Activated naive CD4-positive, alpha-beta T cell treated with anti-CD3 and anti-CD28 coated beads, Interleukin-2, amount 50 U/mL, for 24 hours (primary cell): ENCODE measurements around the gene LTBP1.

ENCODE experiments used
- H3K27ac Mint-ChIP-seq: one replicate; pipeline ENCODE4 v1.8.0; 2021; ENCODE audit warnings: mild to moderate bottlenecking, mixed read lengths
- H3K27me3 Mint-ChIP-seq: one replicate; pipeline ENCODE4 v1.8.0; 2021; ENCODE audit warnings: mixed read lengths
- H3K36me3 Mint-ChIP-seq: one replicate; pipeline ENCODE4 v1.8.0; 2021; ENCODE audit warnings: mixed read lengths
- H3K4me1 Mint-ChIP-seq: one replicate; pipeline ENCODE4 v1.8.0; 2021; ENCODE audit warnings: mixed read lengths
- H3K4me3 Mint-ChIP-seq: one replicate; pipeline ENCODE4 v1.8.0; 2021; ENCODE audit warnings: mild to moderate bottlenecking, mixed read lengths
- H3K9me3 Mint-ChIP-seq: one replicate; pipeline ENCODE4 v1.8.0; 2021; ENCODE audit warnings: mixed read lengths

Gene LTBP1

GRCh38 chr2:33272001-33272400 lies 325.2 kb downstream of the LTBP1 start:
- Mint-ChIP-seq H3K36me3 (no peaks in the 10 kb centered on the region), H3K9me3 (no peaks in the 10 kb centered on the region), H3K27me3 (peaks cover 3% of the 10 kb centered on the region), H3K4me3 (no peak overlapping the region), H3K27ac (no peak overlapping the region), H3K4me1 (no peaks in the 10 kb centered on the region)

GRCh38 chr2:33273479-33273878 lies 326.7 kb downstream of the LTBP1 start:
- H3K27me3 Mint-ChIP-seq = peaks cover 3% of the 10 kb centered on the region
- H3K27ac Mint-ChIP-seq = no peak overlapping the region

GRCh38 chr2:33274524-33274923 lies 327.8 kb downstream of the LTBP1 start:
- H3K4me1 Mint-ChIP-seq = no peaks in the 10 kb centered on the region
- no peaks in the 10 kb centered on the region for H3K9me3 Mint-ChIP-seq
- peaks cover 3% of the 10 kb centered on the region for H3K27me3 Mint-ChIP-seq
- no peaks in the 10 kb centered on the region for H3K36me3 Mint-ChIP-seq
- no peak overlapping the region for H3K27ac Mint-ChIP-seq
- no peak overlapping the region for H3K4me3 Mint-ChIP-seq

More at GRCh38 chr2:33273479-33273878, 326.7 kb downstream of the LTBP1 start:
- no peaks in the 10 kb centered on the region for H3K4me1 Mint-ChIP-seq
- no peaks in the 10 kb centered on the region for H3K9me3 Mint-ChIP-seq
- H3K4me3 Mint-ChIP-seq = no peak overlapping the region
- H3K36me3 Mint-ChIP-seq = no peaks in the 10 kb centered on the region

- no peak overlapping the region for H3K27ac Mint-ChIP-seq
- H3K27me3 Mint-ChIP-seq = peaks cover 3% of the 10 kb centered on the region
- no peaks in the 10 kb centered on the region for H3K36me3 Mint-ChIP-seq
- H3K4me1 Mint-ChIP-seq = no peaks in the 10 kb centered on the region
- H3K9me3 Mint-ChIP-seq = no peaks in the 10 kb centered on the region
- H3K4me3 Mint-ChIP-seq = no peak overlapping the region
These were observed 329.1 kb downstream of the LTBP1 start for GRCh38 chr2:33275689-33276444.

- peaks cover 3% of the 10 kb centered on the region for H3K27me3 Mint-ChIP-seq
- H3K4me1 Mint-ChIP-seq = no peaks in the 10 kb centered on the region
- H3K4me3 Mint-ChIP-seq = no peak overlapping the region
- no peak overlapping the region for H3K27ac Mint-ChIP-seq
- H3K36me3 Mint-ChIP-seq = no peaks in the 10 kb centered on the region
- no peaks in the 10 kb centered on the region for H3K9me3 Mint-ChIP-seq
These were observed 330.3 kb downstream of the LTBP1 start for GRCh38 chr2:33277002-33277426.

- H3K27ac Mint-ChIP-seq = no peak overlapping the region
- H3K27me3 Mint-ChIP-seq = no peaks in the 10 kb centered on the region
- no peaks in the 10 kb centered on the region for H3K4me1 Mint-ChIP-seq
- no peaks in the 10 kb centered on the region for H3K36me3 Mint-ChIP-seq
- H3K9me3 Mint-ChIP-seq = no peaks in the 10 kb centered on the region
- no peak overlapping the region for H3K4me3 Mint-ChIP-seq
These were observed 331.6 kb downstream of the LTBP1 start for GRCh38 chr2:33278245-33278943.

- Mint-ChIP-seq H3K9me3 (no peaks in the 10 kb centered on the region), H3K27ac (no peak overlapping the region), H3K4me3 (no peak overlapping the region), H3K27me3 (peaks cover 7% of the 10 kb centered on the region), H3K4me1 (no peaks in the 10 kb centered on the region), H3K36me3 (no peaks in the 10 kb centered on the region)
These were observed 337.5 kb downstream of the LTBP1 start for GRCh38 chr2:33284287-33284686.

GRCh38 chr2:33287507-33288005 lies 340.8 kb downstream of the LTBP1 start:
- peaks cover 7% of the 10 kb centered on the region for H3K27me3 Mint-ChIP-seq
- no peak overlapping the region for H3K4me3 Mint-ChIP-seq
- H3K36me3 Mint-ChIP-seq = no peaks in the 10 kb centered on the region
- no peaks in the 10 kb centered on the region for H3K9me3 Mint-ChIP-seq
- no peaks in the 10 kb centered on the region for H3K4me1 Mint-ChIP-seq
- H3K27ac Mint-ChIP-seq = no peak overlapping the region

- H3K27me3 Mint-ChIP-seq = peaks cover 7% of the 10 kb centered on the region
- H3K36me3 Mint-ChIP-seq = no peaks in the 10 kb centered on the region
- no peaks in the 10 kb centered on the region for H3K4me1 Mint-ChIP-seq
- no peak overlapping the region for H3K27ac Mint-ChIP-seq
- no peak overlapping the region for H3K4me3 Mint-ChIP-seq
- H3K9me3 Mint-ChIP-seq = no peaks in the 10 kb centered on the region
These were observed 341.3 kb downstream of the LTBP1 start for GRCh38 chr2:33288011-33288410.

GRCh38 chr2:33289961-33290360 lies 343.2 kb downstream of the LTBP1 start:
- H3K27ac Mint-ChIP-seq = no peak overlapping the region
- no peaks in the 10 kb centered on the region for H3K36me3 Mint-ChIP-seq
- H3K4me1 Mint-ChIP-seq = no peaks in the 10 kb centered on the region
- no peaks in the 10 kb centered on the region for H3K9me3 Mint-ChIP-seq
- no peak overlapping the region for H3K4me3 Mint-ChIP-seq
- peaks cover 6% of the 10 kb centered on the region for H3K27me3 Mint-ChIP-seq

- H3K27me3 Mint-ChIP-seq = peaks cover 5% of the 10 kb centered on the region
- H3K4me1 Mint-ChIP-seq = no peaks in the 10 kb centered on the region
- no peak overlapping the region for H3K27ac Mint-ChIP-seq
- H3K36me3 Mint-ChIP-seq = no peaks in the 10 kb centered on the region
- H3K9me3 Mint-ChIP-seq = no peaks in the 10 kb centered on the region
- H3K4me3 Mint-ChIP-seq = no peak overlapping the region
These were observed 344.7 kb downstream of the LTBP1 start for GRCh38 chr2:33291278-33292013.

- Mint-ChIP-seq H3K27ac (no peak overlapping the region), H3K27me3 (peaks cover 5% of the 10 kb centered on the region), H3K4me3 (no peak overlapping the region), H3K4me1 (no peaks in the 10 kb centered on the region), H3K36me3 (no peaks in the 10 kb centered on the region), H3K9me3 (no peaks in the 10 kb centered on the region)
These were observed 345.3 kb downstream of the LTBP1 start for GRCh38 chr2:33292063-33292462.

- Mint-ChIP-seq H3K9me3 (no peaks in the 10 kb centered on the region), H3K27me3 (peaks cover 2% of the 10 kb centered on the region), H3K4me1 (no peaks in the 10 kb centered on the region), H3K36me3 (no peaks in the 10 kb centered on the region), H3K4me3 (no peak overlapping the region), H3K27ac (no peak overlapping the region)
These were observed 346.3 kb downstream of the LTBP1 start for GRCh38 chr2:33292981-33293595.

- Mint-ChIP-seq H3K4me3 (no peak overlapping the region), H3K4me1 (no peaks in the 10 kb centered on the region), H3K27me3 (peaks cover 4% of the 10 kb centered on the region), H3K27ac (no peak overlapping the region), H3K36me3 (no peaks in the 10 kb centered on the region), H3K9me3 (no peaks in the 10 kb centered on the region)
These were observed 351.5 kb downstream of the LTBP1 start for GRCh38 chr2:33298233-33298632.

GRCh38 chr2:33301355-33301754 lies 354.6 kb downstream of the LTBP1 start:
- peaks cover 1% of the 10 kb centered on the region for H3K27me3 Mint-ChIP-seq
- H3K4me3 Mint-ChIP-seq = no peak overlapping the region
- H3K9me3 Mint-ChIP-seq = no peaks in the 10 kb centered on the region
- no peak overlapping the region for H3K27ac Mint-ChIP-seq
- no peaks in the 10 kb centered on the region for H3K4me1 Mint-ChIP-seq
- no peaks in the 10 kb centered on the region for H3K36me3 Mint-ChIP-seq
